ENCODE measurements around the gene RAPGEF6.

GRCh38 chr5:131417240-131417869 is 217.7 kb downstream of the RAPGEF6 start:
- no peak for TF ChIP-seq POLR2AphosphoS5 (IDR thresholded peaks at IDR 0.05)
- TF ChIP-seq, protein P1, sequence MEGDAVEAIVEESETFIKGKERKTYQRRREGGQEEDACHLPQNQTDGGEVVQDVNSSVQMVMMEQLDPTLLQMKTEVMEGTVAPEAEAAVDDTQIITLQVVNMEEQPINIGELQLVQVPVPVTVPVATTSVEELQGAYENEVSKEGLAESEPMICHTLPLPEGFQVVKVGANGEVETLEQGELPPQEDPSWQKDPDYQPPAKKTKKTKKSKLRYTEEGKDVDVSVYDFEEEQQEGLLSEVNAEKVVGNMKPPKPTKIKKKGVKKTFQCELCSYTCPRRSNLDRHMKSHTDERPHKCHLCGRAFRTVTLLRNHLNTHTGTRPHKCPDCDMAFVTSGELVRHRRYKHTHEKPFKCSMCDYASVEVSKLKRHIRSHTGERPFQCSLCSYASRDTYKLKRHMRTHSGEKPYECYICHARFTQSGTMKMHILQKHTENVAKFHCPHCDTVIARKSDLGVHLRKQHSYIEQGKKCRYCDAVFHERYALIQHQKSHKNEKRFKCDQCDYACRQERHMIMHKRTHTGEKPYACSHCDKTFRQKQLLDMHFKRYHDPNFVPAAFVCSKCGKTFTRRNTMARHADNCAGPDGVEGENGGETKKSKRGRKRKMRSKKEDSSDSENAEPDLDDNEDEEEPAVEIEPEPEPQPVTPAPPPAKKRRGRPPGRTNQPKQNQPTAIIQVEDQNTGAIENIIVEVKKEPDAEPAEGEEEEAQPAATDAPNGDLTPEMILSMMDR (IDR thresholded peaks at IDR 0.05), result peak; percentile 80 to 87 (median 85)
